ENCODE results near the gene ATP5F1E.

DNA sequence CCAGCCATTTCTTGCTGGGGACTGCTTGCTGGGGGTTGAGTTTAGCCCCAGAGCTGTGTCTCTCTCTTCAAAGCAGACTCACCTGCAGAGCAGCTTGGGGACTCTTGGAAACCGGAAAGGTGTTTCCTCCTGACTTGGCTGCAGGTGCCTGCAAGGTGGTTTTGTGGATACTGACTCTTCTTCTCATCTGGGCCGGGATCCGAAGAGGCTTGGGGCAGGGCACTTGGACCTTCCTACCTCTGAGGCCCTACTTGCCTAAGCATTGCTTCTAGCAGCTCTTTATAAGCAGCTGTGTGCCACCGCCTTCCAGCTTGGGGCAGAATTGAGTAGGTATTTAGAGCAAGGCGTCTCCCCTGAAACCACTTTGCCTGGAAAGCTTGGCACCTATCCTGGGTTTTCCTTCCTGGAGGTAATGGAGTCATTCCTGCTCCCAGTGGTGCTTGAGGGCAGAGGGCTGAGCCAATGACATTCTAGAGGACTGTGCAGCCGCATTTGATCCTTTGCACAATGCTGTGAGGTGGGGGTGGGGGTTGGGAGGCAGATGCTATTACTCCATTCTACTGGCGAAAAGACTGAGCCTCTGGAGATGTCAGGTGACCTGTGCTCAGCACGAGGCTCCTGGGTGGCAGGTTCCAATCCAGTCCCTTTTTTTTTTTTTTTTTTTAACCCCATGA, 21.7 kb downstream of the ATP5F1E start:
- TF ChIP-seq, protein P1, sequence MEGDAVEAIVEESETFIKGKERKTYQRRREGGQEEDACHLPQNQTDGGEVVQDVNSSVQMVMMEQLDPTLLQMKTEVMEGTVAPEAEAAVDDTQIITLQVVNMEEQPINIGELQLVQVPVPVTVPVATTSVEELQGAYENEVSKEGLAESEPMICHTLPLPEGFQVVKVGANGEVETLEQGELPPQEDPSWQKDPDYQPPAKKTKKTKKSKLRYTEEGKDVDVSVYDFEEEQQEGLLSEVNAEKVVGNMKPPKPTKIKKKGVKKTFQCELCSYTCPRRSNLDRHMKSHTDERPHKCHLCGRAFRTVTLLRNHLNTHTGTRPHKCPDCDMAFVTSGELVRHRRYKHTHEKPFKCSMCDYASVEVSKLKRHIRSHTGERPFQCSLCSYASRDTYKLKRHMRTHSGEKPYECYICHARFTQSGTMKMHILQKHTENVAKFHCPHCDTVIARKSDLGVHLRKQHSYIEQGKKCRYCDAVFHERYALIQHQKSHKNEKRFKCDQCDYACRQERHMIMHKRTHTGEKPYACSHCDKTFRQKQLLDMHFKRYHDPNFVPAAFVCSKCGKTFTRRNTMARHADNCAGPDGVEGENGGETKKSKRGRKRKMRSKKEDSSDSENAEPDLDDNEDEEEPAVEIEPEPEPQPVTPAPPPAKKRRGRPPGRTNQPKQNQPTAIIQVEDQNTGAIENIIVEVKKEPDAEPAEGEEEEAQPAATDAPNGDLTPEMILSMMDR (tag by site-specific recombination; IDR thresholded peaks at IDR 0.05) = no peak
- TF ChIP-seq TCF7L2 (IDR thresholded peaks at IDR 0.05; ENCODE audit: borderline replicate concordance, low read depth, low read length) (no peak), ZSCAN23 (tag by site-specific recombination; IDR thresholded peaks at IDR 0.05) (no peak), ZBTB20 (tag by site-specific recombination; IDR thresholded peaks at IDR 0.05) (no peak), ZNF488 (tag by site-specific recombination; IDR thresholded peaks at IDR 0.05) (no peak), ZEB2 (tag by site-specific recombination; IDR thresholded peaks at IDR 0.05) (no peak), ZBTB1 (tag by site-specific recombination; IDR thresholded peaks at IDR 0.05) (no peak), ZNF423 (tag by site-specific recombination; IDR thresholded peaks at IDR 0.05) (no peak), ZNF24 (tag by site-specific recombination; IDR thresholded peaks at IDR 0.05) (no peak), ZNF621 (tag by site-specific recombination; IDR thresholded peaks at IDR 0.05) (no peak), AEBP2 (tag by site-specific recombination; IDR thresholded peaks at IDR 0.05; ENCODE audit: borderline replicate concordance) (no peak), GLI2 (tag by site-specific recombination; IDR thresholded peaks at IDR 0.05; ENCODE audit: borderline replicate concordance, low read depth) (no peak)
- TF ChIP-seq, protein P2, sequence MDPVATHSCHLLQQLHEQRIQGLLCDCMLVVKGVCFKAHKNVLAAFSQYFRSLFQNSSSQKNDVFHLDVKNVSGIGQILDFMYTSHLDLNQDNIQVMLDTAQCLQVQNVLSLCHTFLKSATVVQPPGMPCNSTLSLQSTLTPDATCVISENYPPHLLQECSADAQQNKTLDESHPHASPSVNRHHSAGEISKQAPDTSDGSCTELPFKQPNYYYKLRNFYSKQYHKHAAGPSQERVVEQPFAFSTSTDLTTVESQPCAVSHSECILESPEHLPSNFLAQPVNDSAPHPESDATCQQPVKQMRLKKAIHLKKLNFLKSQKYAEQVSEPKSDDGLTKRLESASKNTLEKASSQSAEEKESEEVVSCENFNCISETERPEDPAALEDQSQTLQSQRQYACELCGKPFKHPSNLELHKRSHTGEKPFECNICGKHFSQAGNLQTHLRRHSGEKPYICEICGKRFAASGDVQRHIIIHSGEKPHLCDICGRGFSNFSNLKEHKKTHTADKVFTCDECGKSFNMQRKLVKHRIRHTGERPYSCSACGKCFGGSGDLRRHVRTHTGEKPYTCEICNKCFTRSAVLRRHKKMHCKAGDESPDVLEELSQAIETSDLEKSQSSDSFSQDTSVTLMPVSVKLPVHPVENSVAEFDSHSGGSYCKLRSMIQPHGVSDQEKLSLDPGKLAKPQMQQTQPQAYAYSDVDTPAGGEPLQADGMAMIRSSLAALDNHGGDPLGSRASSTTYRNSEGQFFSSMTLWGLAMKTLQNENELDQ (tag by site-specific recombination; IDR thresholded peaks at IDR 0.05; ENCODE audit: low read depth) = no peak

Data from HEK293 (cell line).